ENCODE measurements around the gene SLC37A1. TPM values are rescaled to one million over a fixed set of nuclear protein-coding genes. Genes with fewer than 3 reads are reported as not detected.

Gene SLC37A1
- polyA plus RNA-seq, 1 experiment: 0.88 TPM

DNA sequence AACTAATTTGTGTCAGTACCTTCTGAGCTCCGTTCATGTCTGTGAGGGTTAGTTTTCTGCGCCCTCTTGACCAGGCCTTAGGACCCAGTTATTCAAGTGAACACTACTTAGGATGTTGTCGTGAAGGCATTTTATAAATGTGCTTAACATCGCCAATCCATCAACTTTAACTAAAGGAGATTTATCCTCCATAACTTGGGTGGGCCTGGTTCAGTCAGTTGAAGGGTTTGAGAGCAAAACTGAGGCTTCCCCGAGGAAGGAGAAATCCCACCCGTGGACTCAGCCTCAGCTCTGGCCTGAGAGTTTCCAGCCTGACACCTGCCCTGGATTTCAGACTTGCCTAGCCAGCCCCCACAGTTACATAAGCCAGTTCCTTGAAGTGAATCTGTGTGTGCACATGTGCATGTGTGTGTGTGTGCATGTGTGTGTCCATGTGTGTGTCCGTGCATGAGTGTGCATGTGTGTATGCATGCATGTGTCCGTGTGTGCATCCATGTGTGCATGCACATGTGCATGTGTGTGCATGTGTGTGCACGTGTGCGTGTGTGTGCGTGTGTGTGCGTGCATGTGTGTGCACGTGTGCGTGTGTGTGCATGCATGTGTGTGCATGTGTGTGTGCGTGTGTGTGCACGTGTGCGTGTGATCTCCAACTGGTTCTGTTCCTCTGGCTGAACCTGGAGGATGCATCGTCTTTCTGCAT is 77.7 kb downstream of the SLC37A1 start:
- no peak overlapping the region for H3K4me3 ChIP-seq (ENCODE audit: low read depth, low read length)
- TF ChIP-seq, protein P1, sequence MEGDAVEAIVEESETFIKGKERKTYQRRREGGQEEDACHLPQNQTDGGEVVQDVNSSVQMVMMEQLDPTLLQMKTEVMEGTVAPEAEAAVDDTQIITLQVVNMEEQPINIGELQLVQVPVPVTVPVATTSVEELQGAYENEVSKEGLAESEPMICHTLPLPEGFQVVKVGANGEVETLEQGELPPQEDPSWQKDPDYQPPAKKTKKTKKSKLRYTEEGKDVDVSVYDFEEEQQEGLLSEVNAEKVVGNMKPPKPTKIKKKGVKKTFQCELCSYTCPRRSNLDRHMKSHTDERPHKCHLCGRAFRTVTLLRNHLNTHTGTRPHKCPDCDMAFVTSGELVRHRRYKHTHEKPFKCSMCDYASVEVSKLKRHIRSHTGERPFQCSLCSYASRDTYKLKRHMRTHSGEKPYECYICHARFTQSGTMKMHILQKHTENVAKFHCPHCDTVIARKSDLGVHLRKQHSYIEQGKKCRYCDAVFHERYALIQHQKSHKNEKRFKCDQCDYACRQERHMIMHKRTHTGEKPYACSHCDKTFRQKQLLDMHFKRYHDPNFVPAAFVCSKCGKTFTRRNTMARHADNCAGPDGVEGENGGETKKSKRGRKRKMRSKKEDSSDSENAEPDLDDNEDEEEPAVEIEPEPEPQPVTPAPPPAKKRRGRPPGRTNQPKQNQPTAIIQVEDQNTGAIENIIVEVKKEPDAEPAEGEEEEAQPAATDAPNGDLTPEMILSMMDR (IDR thresholded peaks at IDR 0.05; ENCODE audit: insufficient read depth, low read depth, low read length): no peak
- ChIA-PET CTCF (interaction anchor here (3.1 kb wide), 1 partner anchor 8 kb away, joined by 11 read pairs; no protein-coding TSS in a partner anchor), POLR2A (no interaction called here)
- H3K36me3 ChIP-seq (ENCODE audit: control insufficient read depth, insufficient read depth, low read length): no peaks in the 10 kb centered on the region
- DNase-seq (ENCODE audit: low read depth): no peak
- no peaks in the 10 kb centered on the region for H3K27me3 ChIP-seq (ENCODE audit: control insufficient read depth, insufficient read depth, low read length)

DNA sequence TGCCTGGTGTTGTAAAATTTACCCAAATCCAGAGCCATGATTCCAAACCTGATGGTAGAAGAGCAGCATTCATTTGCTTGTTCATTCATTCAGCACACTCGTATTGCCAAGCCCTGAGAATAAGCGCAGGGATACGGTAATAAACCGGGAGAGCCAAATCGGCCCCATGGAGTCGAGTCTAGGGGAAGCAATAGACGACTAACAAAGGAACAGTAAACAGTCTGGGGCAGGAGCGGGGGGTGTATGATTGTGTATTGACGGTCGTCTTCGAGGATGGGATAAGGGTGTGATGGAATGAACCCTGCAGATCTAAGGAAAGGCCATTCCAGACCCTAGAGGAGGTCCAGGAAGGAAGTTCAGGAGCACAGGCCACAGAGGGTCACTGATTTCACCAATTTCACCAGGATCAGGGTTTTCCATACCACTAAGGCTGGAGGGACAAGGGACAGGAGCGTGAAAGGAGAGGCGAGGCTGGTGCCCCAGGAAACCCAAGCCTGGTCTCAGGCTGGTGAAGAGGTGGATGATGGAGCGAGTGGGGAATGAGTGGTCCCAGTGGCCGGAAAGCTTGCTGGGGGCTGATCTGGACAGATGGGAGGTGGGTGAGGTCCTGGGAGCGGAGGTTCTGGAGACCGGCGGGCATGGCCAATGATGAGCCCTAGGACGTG is 78.6 kb downstream of the SLC37A1 start:
- Histone ChIP-seq H3K4me3 (ENCODE audit: low read depth, low read length) (no peak overlapping the region), H3K27me3 (ENCODE audit: control insufficient read depth, insufficient read depth, low read length) (no peaks in the 10 kb centered on the region; the same call in 1 of the 2 replicates), H3K36me3 (ENCODE audit: control insufficient read depth, insufficient read depth, low read length) (no peaks in the 10 kb centered on the region)
- ChIA-PET POLR2A (no interaction called here), CTCF (interaction anchor here (0.9 to 3.1 kb wide), 6 partner anchors 9 to 228 kb away, joined by 3 to 22 read pairs (median 6); no protein-coding TSS in a partner anchor)
- DNase-seq (ENCODE audit: low read depth): no peak
- TF ChIP-seq, protein P1 (IDR thresholded peaks at IDR 0.05; ENCODE audit: insufficient read depth, low read depth, low read length): no peak

DNA sequence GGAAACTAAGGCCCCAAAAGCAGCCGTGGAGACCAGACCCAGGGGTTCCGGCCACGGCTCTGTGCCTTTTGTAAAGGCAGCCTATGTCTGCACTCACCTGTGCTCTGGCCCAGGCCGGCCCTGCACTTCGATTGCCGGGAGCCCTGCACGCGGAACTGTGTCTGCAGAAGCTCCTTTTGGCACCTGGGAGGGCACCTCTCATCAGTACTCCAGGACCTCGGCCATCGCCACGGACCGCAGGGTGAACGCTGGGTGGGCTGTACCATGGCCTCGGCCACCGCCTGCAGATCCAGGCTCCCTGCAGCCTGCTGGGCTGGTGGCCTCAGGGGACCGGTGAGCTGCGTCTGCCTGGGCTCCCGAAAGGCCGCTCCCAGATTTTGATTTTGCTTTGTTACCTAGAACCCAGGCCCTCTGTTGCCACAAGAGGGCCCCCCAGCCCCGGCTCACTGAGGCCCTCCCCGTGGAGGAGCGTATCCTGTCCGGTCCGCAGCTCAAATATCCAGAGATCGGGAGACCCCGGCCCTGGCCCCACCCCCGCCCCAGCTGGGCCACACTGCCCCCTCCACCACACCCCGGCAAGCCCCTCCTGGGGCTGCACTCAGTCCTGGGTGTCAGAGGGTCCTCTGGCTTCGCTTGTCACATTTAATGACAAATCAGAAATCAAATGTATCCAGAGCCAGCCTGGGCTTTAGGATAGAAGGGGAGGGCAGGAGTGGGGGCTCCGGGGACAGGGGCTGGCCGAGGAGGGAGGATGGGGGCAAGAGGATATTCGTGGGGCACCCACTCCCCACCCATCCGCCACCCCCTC is 79.6 kb downstream of the SLC37A1 start:
- ChIA-PET CTCF (interaction anchor here (0.9 to 3.1 kb wide), 7 partner anchors 9 to 227 kb away, joined by 3 to 22 read pairs (median 5); no protein-coding TSS in a partner anchor), POLR2A (no interaction called here)
- TF ChIP-seq, protein P1 (IDR thresholded peaks at IDR 0.05; ENCODE audit: insufficient read depth, low read depth, low read length): peak; percentile 75
- Histone ChIP-seq H3K27me3 (ENCODE audit: control insufficient read depth, insufficient read depth, low read length) (no peaks in the 10 kb centered on the region; the same call in 1 of the 2 replicates), H3K36me3 (ENCODE audit: control insufficient read depth, insufficient read depth, low read length) (no peaks in the 10 kb centered on the region), H3K4me3 (ENCODE audit: low read depth, low read length) (no peak overlapping the region)
- no peak for DNase-seq (ENCODE audit: low read depth)

DNA sequence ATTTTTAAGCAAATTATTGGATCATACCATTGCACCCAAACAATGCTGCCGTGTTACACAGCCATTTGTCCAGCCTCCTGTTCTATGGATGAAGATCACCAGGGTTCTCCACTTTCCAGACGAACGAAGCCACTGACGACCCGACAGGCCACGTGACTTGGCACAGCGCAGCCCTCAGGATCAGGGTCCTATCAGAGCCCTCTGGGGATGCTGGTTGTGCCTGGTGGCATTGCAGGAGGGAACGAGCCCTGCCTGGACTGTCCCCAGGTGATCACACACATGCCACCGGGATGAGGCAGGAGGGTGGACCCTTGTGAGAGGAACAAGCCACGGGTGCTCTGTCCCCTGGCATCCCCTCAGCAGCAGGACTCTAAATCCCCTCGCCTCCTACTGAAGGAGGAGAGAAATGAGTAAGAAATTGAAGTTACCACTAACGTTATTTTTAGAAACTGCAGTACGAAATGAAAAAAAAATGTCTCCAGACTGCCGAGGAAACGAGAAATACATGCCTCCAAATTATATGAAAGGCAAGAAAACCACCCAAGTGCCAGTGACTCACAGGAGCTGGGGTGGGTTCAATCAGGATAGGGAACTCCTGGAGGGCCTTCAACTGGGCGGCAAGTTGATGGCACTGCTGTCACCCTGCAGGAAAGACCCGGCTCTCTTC is 81.1 kb downstream of the SLC37A1 start:
- TF ChIP-seq, protein P1 (IDR thresholded peaks at IDR 0.05; ENCODE audit: insufficient read depth, low read depth, low read length): no peak
- ChIA-PET POLR2A (no interaction called here), CTCF (interaction anchor here (3.1 kb wide), 1 partner anchor 12 kb away, joined by 11 read pairs; no protein-coding TSS in a partner anchor)

More for the DNA sequence above, 81.1 kb downstream of the SLC37A1 start:
- DNase-seq (ENCODE audit: low read depth): no peak
- Histone ChIP-seq H3K27me3 (ENCODE audit: control insufficient read depth, insufficient read depth, low read length) (no peaks in the 10 kb centered on the region; the same call in 1 of the 2 replicates), H3K4me3 (ENCODE audit: low read depth, low read length) (no peak overlapping the region), H3K36me3 (ENCODE audit: control insufficient read depth, insufficient read depth, low read length) (no peaks in the 10 kb centered on the region)

All from BJ (cell line).